KMS-11 (cell line): Measurements from ENCODE around the gene GNG7.
A peak's percentile ranks its signal among the peaks of the same experiment; 100 is the strongest.

Source experiments
- H2AFZ ChIP-seq: fragments of 200-600 bp; sonication (generic); 2 replicates; pipeline ENCODE4 v1.6.1; 2016; ENCODE audit warnings: antibody characterized with exemption, mixed run types, low read depth
- H3K27ac ChIP-seq: fragments of 200-600 bp; sonication (generic); 2 replicates; pipeline ENCODE4 v1.6.1; 2016; ENCODE audit warnings: mild to moderate bottlenecking, mixed run types
- H3K27me3 ChIP-seq: fragments of 200-600 bp; sonication (generic); 2 replicates; pipeline ENCODE4 v1.6.1; 2017; ENCODE audit warnings: mild to moderate bottlenecking, low read depth, mixed run types, moderate library complexity; ENCODE audit not compliant: insufficient read depth
- H3K36me3 ChIP-seq: fragments of 200-600 bp; sonication (generic); 2 replicates; pipeline ENCODE4 v1.6.1; 2017; ENCODE audit warnings: mild to moderate bottlenecking, mixed run types; ENCODE audit not compliant: insufficient read depth
- H3K4me1 ChIP-seq: fragments of 200-600 bp; sonication (generic); 2 replicates; pipeline ENCODE4 v1.6.1; 2016; ENCODE audit warnings: mild to moderate bottlenecking, low read depth, mixed run types; ENCODE audit not compliant: poor library complexity, severe bottlenecking
- H3K4me2 ChIP-seq: fragments of 200-600 bp; sonication (generic); 2 replicates; pipeline ENCODE4 v1.7.0; 2016; ENCODE audit warnings: mild to moderate bottlenecking, mixed run types
- H3K4me3 ChIP-seq: fragments of 200-600 bp; sonication (generic); IDR thresholded peaks from 2 replicates; pipeline ENCODE4 v1.6.1; 2017; ENCODE audit warnings: low read depth, low read length, mixed read lengths; ENCODE audit not compliant: insufficient read depth
- H3K79me2 ChIP-seq: fragments of 200-600 bp; sonication (generic); 2 replicates; pipeline ENCODE4 v1.6.1; 2016; ENCODE audit warnings: low read depth, mixed run types; ENCODE audit not compliant: insufficient read depth
- H3K9ac ChIP-seq: fragments of 200-600 bp; sonication (generic); 2 replicates; pipeline ENCODE4 v1.6.1; 2016; ENCODE audit warnings: mild to moderate bottlenecking, mixed run types
- H4K20me1 ChIP-seq: fragments of 200-600 bp; sonication (generic); 2 replicates; pipeline ENCODE4 v1.6.1; 2016; ENCODE audit warnings: mild to moderate bottlenecking, mixed run types; ENCODE audit not compliant: insufficient read depth
- CTCF ChIP-seq: fragments of 200-600 bp; sonication (generic); conservative IDR thresholded peaks from 2 replicates; pipeline ENCODE4 v1.6.1; 2017; ENCODE audit warnings: low read depth, mild to moderate bottlenecking, antibody characterized with exemption, low read length, moderate library complexity, mixed read lengths

GNG7 gene

GRCh38 chr19:2661615-2662014 is 40.9 kb downstream of the GNG7 start:
- no peaks in the 10 kb centered on the region for H4K20me1 ChIP-seq
- no peaks in the 10 kb centered on the region for H3K27me3 ChIP-seq
- H3K4me1 ChIP-seq, result no peaks in the 10 kb centered on the region
- TF ChIP-seq CTCF, result peak; percentile 31; the same call in 1 of the 2 replicates
- H3K4me3 ChIP-seq, result no peak overlapping the region
- no peak overlapping the region for H3K27ac ChIP-seq
- H2AFZ ChIP-seq, result no peak overlapping the region
- H3K36me3 ChIP-seq, result no peaks in the 10 kb centered on the region
- H3K79me2 ChIP-seq, result no peaks in the 10 kb centered on the region
- no peak overlapping the region for H3K4me2 ChIP-seq
- no peak overlapping the region for H3K9ac ChIP-seq

- H3K27ac ChIP-seq, result no peak overlapping the region
- no peaks in the 10 kb centered on the region for H3K36me3 ChIP-seq
- no peak overlapping the region for H2AFZ ChIP-seq
- H3K4me2 ChIP-seq, result no peak overlapping the region
- no peaks in the 10 kb centered on the region for H3K79me2 ChIP-seq
- H3K4me3 ChIP-seq, result no peak overlapping the region
- no peaks in the 10 kb centered on the region for H3K4me1 ChIP-seq
- no peaks in the 10 kb centered on the region for H3K27me3 ChIP-seq
- no peaks in the 10 kb centered on the region for H4K20me1 ChIP-seq
- TF ChIP-seq CTCF, result no peak
- H3K9ac ChIP-seq, result no peak overlapping the region
These were observed 42.5 kb downstream of the GNG7 start for GRCh38 chr19:2659856-2660432.

- H3K36me3 ChIP-seq, result no peaks in the 10 kb centered on the region
- no peak overlapping the region for H3K9ac ChIP-seq
- H3K79me2 ChIP-seq, result no peaks in the 10 kb centered on the region
- no peaks in the 10 kb centered on the region for H3K27me3 ChIP-seq
- H3K4me3 ChIP-seq, result no peak overlapping the region
- H3K4me1 ChIP-seq, result no peaks in the 10 kb centered on the region
- H4K20me1 ChIP-seq, result no peaks in the 10 kb centered on the region
- no peak overlapping the region for H2AFZ ChIP-seq
- TF ChIP-seq CTCF, result no peak
- no peak overlapping the region for H3K4me2 ChIP-seq
- H3K27ac ChIP-seq, result no peak overlapping the region
These were observed 46.0 kb downstream of the GNG7 start for GRCh38 chr19:2656533-2656932.

- TF ChIP-seq CTCF, result no peak
- no peaks in the 10 kb centered on the region for H3K27me3 ChIP-seq
- no peaks in the 10 kb centered on the region for H4K20me1 ChIP-seq
- no peaks in the 10 kb centered on the region for H3K79me2 ChIP-seq
- no peaks in the 10 kb centered on the region for H3K4me1 ChIP-seq
- H3K4me2 ChIP-seq, result no peak overlapping the region
- no peak overlapping the region for H3K27ac ChIP-seq
- no peak overlapping the region for H2AFZ ChIP-seq
- no peak overlapping the region for H3K4me3 ChIP-seq
- H3K9ac ChIP-seq, result no peak overlapping the region
- H3K36me3 ChIP-seq, result no peaks in the 10 kb centered on the region
These were observed 48.5 kb downstream of the GNG7 start for GRCh38 chr19:2653710-2654707.
